Fibroblast of skin of right quadriceps (primary cell): ENCODE results near the gene SLC17A5.
"Not testable (repeated sequence)": the region's sequence is repeated elsewhere in the genome, so short reads cannot be mapped to it uniquely, and the experiment has no call there.

Experiments
- DNase-seq: peaks from one replicate; pipeline ENCODE4 v3.0.0-alpha.2; 2013

The SLC17A5 gene

GRCh38 chr6:73564578-73565345 is 89.0 kb downstream of the SLC17A5 start:
- no peak for DNase-seq

- no peak for DNase-seq
Measured at GRCh38 chr6:73562558-73562957, 91.2 kb downstream of the SLC17A5 start.

- no peak for DNase-seq
Measured at GRCh38 chr6:73560853-73561407, 92.9 kb downstream of the SLC17A5 start.

GRCh38 chr6:73560182-73560732 is 93.5 kb downstream of the SLC17A5 start:
- DNase-seq: no peak

- peak; percentile 20 for DNase-seq
Measured at GRCh38 chr6:73559399-73559794, 94.4 kb downstream of the SLC17A5 start.

- no peak for DNase-seq
Measured at GRCh38 chr6:73558624-73559398, 95.0 kb downstream of the SLC17A5 start.

GRCh38 chr6:73556836-73557235 is 97.0 kb downstream of the SLC17A5 start:
- DNase-seq: no peak

- not testable (repeated sequence) for DNase-seq
Measured at GRCh38 chr6:73555380-73555949, 98.3 kb downstream of the SLC17A5 start.

GRCh38 chr6:73551115-73551514 is 102.7 kb downstream of the SLC17A5 start:
- not testable (repeated sequence) for DNase-seq

GRCh38 chr6:73548458-73549446 is 105.0 kb downstream of the SLC17A5 start:
- no peak for DNase-seq

- DNase-seq: no peak
Measured at GRCh38 chr6:73547036-73547435, 106.8 kb downstream of the SLC17A5 start.
